Mesendoderm (in vitro differentiated cells): Measurements from ENCODE around the gene SLC30A10.
"Not testable (repeated sequence)": the region's sequence is repeated elsewhere in the genome, so short reads cannot be mapped to it uniquely, and the experiment has no call there.

ENCODE experiments used
- DNase-seq: peaks from one replicate; pipeline ENCODE4 v3.0.0; 2013
- H2AK5ac ChIP-seq: 2 replicates; pipeline ENCODE4 v1.6.1; 2013; ENCODE audit warnings: low read length, inconsistent platforms
- H2BK120ac ChIP-seq: 2 replicates; pipeline ENCODE4 v1.6.1; 2013; ENCODE audit warnings: low read depth, mild to moderate bottlenecking, low read length, moderate library complexity, mixed read lengths
- H2BK15ac ChIP-seq: replicated peaks from 2 replicates; pipeline ENCODE4 v1.6.1; 2013; ENCODE audit warnings: low read depth, mild to moderate bottlenecking, moderate library complexity
- H2BK5ac ChIP-seq: 2 replicates; pipeline ENCODE4 v1.6.1; 2013; ENCODE audit warnings: low read length, inconsistent platforms
- H3K18ac ChIP-seq: 2 replicates; pipeline ENCODE4 v1.6.1; 2013; ENCODE audit warnings: mild to moderate bottlenecking, low read length, mixed read lengths
- H3K23ac ChIP-seq: one replicate; pipeline ENCODE4 v1.6.1; 2013; ENCODE audit warnings: low read length
- H3K27ac ChIP-seq: 2 replicates; pipeline ENCODE4 v1.5.1; 2013; ENCODE audit warnings: low read depth, mild to moderate bottlenecking, inconsistent platforms, low read length, moderate library complexity
- H3K27me3 ChIP-seq: 2 replicates; pipeline ENCODE4 v1.6.1; 2013; ENCODE audit warnings: low read length, control low read depth, mild to moderate bottlenecking, inconsistent platforms; ENCODE audit not compliant: insufficient read depth, poor library complexity
- H3K36me3 ChIP-seq: 2 replicates; pipeline ENCODE4 v1.6.1; 2013; ENCODE audit warnings: low read length, inconsistent platforms; ENCODE audit not compliant: control insufficient read depth, insufficient read depth
- H3K4ac ChIP-seq: one replicate; pipeline ENCODE4 v1.6.1; 2013; ENCODE audit warnings: low read depth, mild to moderate bottlenecking, low read length, moderate library complexity
- H3K4me1 ChIP-seq: 2 replicates; pipeline ENCODE4 v1.6.1; 2013; ENCODE audit warnings: low read depth, low read length, inconsistent platforms; ENCODE audit not compliant: control insufficient read depth
- H3K4me2 ChIP-seq: 2 replicates; pipeline ENCODE4 v1.6.1; 2013; ENCODE audit warnings: low read length
- H3K4me3 ChIP-seq: 2 replicates; pipeline ENCODE4 v1.5.1; 2013; ENCODE audit warnings: mild to moderate bottlenecking, low read length
- H3K56ac ChIP-seq: one replicate; pipeline ENCODE4 v1.6.1; 2013; ENCODE audit warnings: low read length
- H3K79me1 ChIP-seq: 2 replicates; pipeline ENCODE4 v1.6.1; 2013; ENCODE audit warnings: low read length, inconsistent platforms
- H3K79me2 ChIP-seq: 2 replicates; pipeline ENCODE4 v1.6.1; 2013; ENCODE audit warnings: mild to moderate bottlenecking, low read length; ENCODE audit not compliant: control insufficient read depth, insufficient read depth
- H3K9ac ChIP-seq: 2 replicates; pipeline ENCODE4 v1.6.1; 2013; ENCODE audit warnings: low read length, inconsistent platforms
- H4K5ac ChIP-seq: one replicate; pipeline ENCODE4 v1.6.1; 2013; ENCODE audit warnings: low read length
- H4K8ac ChIP-seq: one replicate; pipeline ENCODE4 v1.6.1; 2013; ENCODE audit warnings: low read depth, mild to moderate bottlenecking, control low read depth, low read length, moderate library complexity
- WGBS: extraction: QIAGEN DNeasy Blood & Tissue Kit; methylation state at CpG from one replicate; pipeline ENCODE4 v1.1.7; 2013; ENCODE audit warnings: low lambda C conversion rate, missing lambda C conversion rate; ENCODE audit not compliant: insufficient coverage; ENCODE audit errors: extremely low coverage; 5-methylcytosine and 5-hydroxymethylcytosine counted together

Gene SLC30A10

GRCh38 chr1:219900882-219901281, 27.5 kb downstream of the SLC30A10 start:
- WGBS = 100% methylated on average over 1 of the region's 1 CpG
- DNase-seq = no peak

GRCh38 chr1:219900201-219900600, 28.2 kb downstream of the SLC30A10 start:
- H3K27me3 ChIP-seq = no peaks in the 10 kb centered on the region
- no CpG with 5 or more reads among the region's 1 CpG for WGBS

More at GRCh38 chr1:219900882-219901281, 27.5 kb downstream of the SLC30A10 start:
- Histone ChIP-seq H3K4me2 (no peak overlapping the region), H2BK120ac (no peak overlapping the region), H3K56ac (no peak overlapping the region), H3K27ac (no peak overlapping the region), H3K4ac (no peak overlapping the region), H3K79me1 (no peaks in the 10 kb centered on the region), H2AK5ac (no peak overlapping the region), H3K36me3 (no peaks in the 10 kb centered on the region), H2BK15ac (no peak overlapping the region), H3K79me2 (no peaks in the 10 kb centered on the region), H4K5ac (no peak overlapping the region), H3K4me3 (no peak overlapping the region), H3K9ac (no peak overlapping the region), H3K18ac (no peak overlapping the region), H3K23ac (no peak overlapping the region), H2BK5ac (no peak overlapping the region), H4K8ac (no peak overlapping the region), H3K4me1 (no peaks in the 10 kb centered on the region), H3K27me3 (no peaks in the 10 kb centered on the region)

GRCh38 chr1:219898375-219898774, 30.0 kb downstream of the SLC30A10 start:
- H2BK15ac ChIP-seq = no peak overlapping the region

More at GRCh38 chr1:219900201-219900600, 28.2 kb downstream of the SLC30A10 start:
- no peak overlapping the region for H3K27ac ChIP-seq
- no peaks in the 10 kb centered on the region for H3K4me1 ChIP-seq
- no peak overlapping the region for H3K4ac ChIP-seq
- H3K23ac ChIP-seq = no peak overlapping the region
- H3K79me2 ChIP-seq = no peaks in the 10 kb centered on the region
- no peak overlapping the region for H2BK15ac ChIP-seq
- no peak overlapping the region for H2BK5ac ChIP-seq
- no peaks in the 10 kb centered on the region for H3K36me3 ChIP-seq
- H4K5ac ChIP-seq = no peak overlapping the region
- no peak for DNase-seq
- no peak overlapping the region for H4K8ac ChIP-seq
- H3K79me1 ChIP-seq = no peaks in the 10 kb centered on the region
- H3K18ac ChIP-seq = no peak overlapping the region
- H3K4me3 ChIP-seq = no peak overlapping the region
- H2BK120ac ChIP-seq = no peak overlapping the region
- H3K4me2 ChIP-seq = no peak overlapping the region
- H3K56ac ChIP-seq = no peak overlapping the region
- no peak overlapping the region for H3K9ac ChIP-seq
- H2AK5ac ChIP-seq = no peak overlapping the region

GRCh38 chr1:219897914-219898313, 30.4 kb downstream of the SLC30A10 start:
- H3K4me2 ChIP-seq = no peak overlapping the region
- WGBS = no CpG with 5 or more reads among the region's 5 CpGs
- no peak overlapping the region for H3K4me3 ChIP-seq
- H3K4ac ChIP-seq = no peak overlapping the region
- no peak for DNase-seq
- H3K9ac ChIP-seq = no peak overlapping the region
- H3K18ac ChIP-seq = no peak overlapping the region
- H2BK5ac ChIP-seq = no peak overlapping the region
- no peak overlapping the region for H3K27ac ChIP-seq
- no peaks in the 10 kb centered on the region for H3K79me2 ChIP-seq
- no peak overlapping the region for H2BK120ac ChIP-seq
- H3K36me3 ChIP-seq = no peaks in the 10 kb centered on the region
- H3K79me1 ChIP-seq = no peaks in the 10 kb centered on the region
- no peaks in the 10 kb centered on the region for H3K27me3 ChIP-seq
- no peak overlapping the region for H3K56ac ChIP-seq
- no peak overlapping the region for H2AK5ac ChIP-seq
- H4K8ac ChIP-seq = no peak overlapping the region
- H3K23ac ChIP-seq = no peak overlapping the region
- no peaks in the 10 kb centered on the region for H3K4me1 ChIP-seq
- no peak overlapping the region for H4K5ac ChIP-seq
- no peak overlapping the region for H2BK15ac ChIP-seq

More at GRCh38 chr1:219898375-219898774, 30.0 kb downstream of the SLC30A10 start:
- no peak overlapping the region for H4K5ac ChIP-seq
- H3K27me3 ChIP-seq = no peaks in the 10 kb centered on the region
- no peaks in the 10 kb centered on the region for H3K79me2 ChIP-seq
- no peaks in the 10 kb centered on the region for H3K79me1 ChIP-seq
- H2AK5ac ChIP-seq = no peak overlapping the region
- H3K4me2 ChIP-seq = no peak overlapping the region
- no peak overlapping the region for H3K4me3 ChIP-seq
- no peak overlapping the region for H3K18ac ChIP-seq
- H3K4me1 ChIP-seq = no peaks in the 10 kb centered on the region
- H3K9ac ChIP-seq = no peak overlapping the region
- DNase-seq = no peak
- H3K56ac ChIP-seq = no peak overlapping the region
- no peak overlapping the region for H3K27ac ChIP-seq
- no peak overlapping the region for H4K8ac ChIP-seq
- no peak overlapping the region for H2BK5ac ChIP-seq
- no peaks in the 10 kb centered on the region for H3K36me3 ChIP-seq
- no peak overlapping the region for H3K23ac ChIP-seq
- WGBS = no CpG with 5 or more reads among the region's 5 CpGs
- H2BK120ac ChIP-seq = no peak overlapping the region
- H3K4ac ChIP-seq = no peak overlapping the region

DNA sequence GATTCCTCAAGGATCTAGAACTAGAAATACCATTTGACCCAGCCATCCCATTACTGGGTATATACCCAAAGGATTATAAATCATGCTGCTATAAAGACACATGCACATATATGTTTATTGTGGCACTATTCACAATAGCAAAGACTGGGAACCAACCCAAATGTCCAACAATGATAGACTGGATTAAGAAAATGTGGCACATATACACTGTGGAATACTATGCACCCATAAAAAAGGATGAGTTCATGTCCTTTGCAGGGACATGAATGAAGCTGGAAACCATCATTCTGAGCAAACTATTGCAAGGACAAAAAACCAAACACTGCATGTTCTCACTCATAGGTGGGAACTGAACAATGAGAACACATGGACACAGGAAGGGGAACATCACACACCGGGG, 36.1 kb downstream of the SLC30A10 start:
- H3K56ac ChIP-seq, H3K36me3 ChIP-seq, H3K79me2 ChIP-seq, H4K8ac ChIP-seq, H3K27ac ChIP-seq, H3K18ac ChIP-seq, H3K9ac ChIP-seq, H4K5ac ChIP-seq, H2AK5ac ChIP-seq, H3K79me1 ChIP-seq, H2BK120ac ChIP-seq, H3K23ac ChIP-seq, DNase-seq, H2BK5ac ChIP-seq, H3K4me2 ChIP-seq, H3K4me3 ChIP-seq, H3K27me3 ChIP-seq, H3K4ac ChIP-seq, H3K4me1 ChIP-seq, H2BK15ac ChIP-seq: not testable (repeated sequence)
- no CpG with 5 or more reads among the region's 1 CpG for WGBS

- H3K79me1 ChIP-seq, H3K27ac ChIP-seq, H3K9ac ChIP-seq, H4K8ac ChIP-seq, H3K23ac ChIP-seq, H3K27me3 ChIP-seq, H3K18ac ChIP-seq, DNase-seq, H3K4me2 ChIP-seq, H3K56ac ChIP-seq, H2BK5ac ChIP-seq, H2BK15ac ChIP-seq, H3K79me2 ChIP-seq, H3K4me1 ChIP-seq, H3K4ac ChIP-seq, H2BK120ac ChIP-seq, H3K36me3 ChIP-seq, H3K4me3 ChIP-seq, H4K5ac ChIP-seq, H2AK5ac ChIP-seq: not testable (repeated sequence)
- no CpG with 5 or more reads among the region's 4 CpGs for WGBS
These were observed 36.5 kb downstream of the SLC30A10 start for GRCh38 chr1:219891846-219892245.
